OCI-LY1 (cell line): ENCODE data around the gene LYRM9.
"Not testable (repeated sequence)": the region's sequence is repeated elsewhere in the genome, so short reads cannot be mapped to it uniquely, and the experiment has no call there.

Experiments used
- H2AFZ ChIP-seq: fragments of 200-600 bp; sonication (generic), shearing (Covaris generic); 2 replicates; pipeline ENCODE4 v1.6.0; 2014; ENCODE audit warnings: antibody characterized with exemption, mild to moderate bottlenecking, low read length
- H3F3A ChIP-seq: fragments of 200-600 bp; sonication (generic), shearing (Covaris generic); 2 replicates; pipeline ENCODE4 v1.6.0; 2014; ENCODE audit warnings: mild to moderate bottlenecking, antibody characterized with exemption, low read length, moderate library complexity; ENCODE audit not compliant: insufficient read depth
- H3K27ac ChIP-seq: fragments of 200-600 bp; sonication (generic); 2 replicates; pipeline ENCODE4 v1.5.1; 2014; ENCODE audit warnings: low read length, mixed run types, mild to moderate bottlenecking, low read depth; ENCODE audit not compliant: poor library complexity, severe bottlenecking
- H3K27me3 ChIP-seq: fragments of 200-600 bp; sonication (generic); 2 replicates; pipeline ENCODE4 v1.6.0; 2014; ENCODE audit warnings: antibody characterized with exemption, mild to moderate bottlenecking, low read length, moderate library complexity; ENCODE audit not compliant: insufficient read depth
- H3K36me3 ChIP-seq: fragments of 200-600 bp; sonication (generic); 2 replicates; pipeline ENCODE4 v1.6.1; 2014; ENCODE audit warnings: mild to moderate bottlenecking, antibody characterized with exemption, low read length, moderate library complexity, mixed read lengths; ENCODE audit not compliant: insufficient read depth
- H3K4me1 ChIP-seq: fragments of 200-600 bp; sonication (generic); 2 replicates; pipeline ENCODE4 v1.5.1; 2014; ENCODE audit warnings: mild to moderate bottlenecking, low read length, moderate library complexity; ENCODE audit not compliant: insufficient read depth, severe bottlenecking
- H3K4me2 ChIP-seq: fragments of 200-600 bp; sonication (generic), shearing (Covaris generic); 2 replicates; pipeline ENCODE4 v1.6.1; 2014; ENCODE audit warnings: low read length
- H3K4me3 ChIP-seq: fragments of 200-600 bp; sonication (generic); 2 replicates; pipeline ENCODE4 v1.5.1; 2014; ENCODE audit warnings: low read length, low read depth, mild to moderate bottlenecking, mixed read lengths; ENCODE audit not compliant: poor library complexity, severe bottlenecking
- H3K79me2 ChIP-seq: fragments of 200-600 bp; shearing (Covaris generic); 2 replicates; pipeline ENCODE4 v1.6.1; 2016; ENCODE audit warnings: mixed run types, low read length, mixed read lengths; ENCODE audit not compliant: insufficient read depth
- H3K9ac ChIP-seq: fragments of 200-600 bp; sonication (generic), shearing (Covaris generic); 2 replicates; pipeline ENCODE4 v1.6.1; 2014; ENCODE audit warnings: mild to moderate bottlenecking, low read length, mixed read lengths
- H3K9me2 ChIP-seq: fragments of 200-600 bp; sonication (generic), shearing (Covaris generic); 2 replicates; pipeline ENCODE4 v1.6.1; 2014; ENCODE audit warnings: low read depth, mild to moderate bottlenecking, low read length, mixed read lengths
- H3K9me3 ChIP-seq: fragments of 200-600 bp; shearing (Covaris generic); 2 replicates; pipeline ENCODE4 v1.6.1; 2014; ENCODE audit warnings: low read length, mixed read lengths
- H4K20me1 ChIP-seq: fragments of 200-600 bp; sonication (generic), shearing (Covaris generic); 2 replicates; pipeline ENCODE4 v1.6.0; 2016; ENCODE audit warnings: mild to moderate bottlenecking, low read length; ENCODE audit not compliant: insufficient read depth
- CTCF ChIP-seq: fragments of 200-600 bp; sonication (generic), shearing (Covaris generic); IDR thresholded peaks from 2 replicates; pipeline ENCODE4 v1.5.1; 2017; ENCODE audit warnings: mild to moderate bottlenecking, antibody characterized with exemption, low read length, moderate library complexity, mixed read lengths
- EZH2 ChIP-seq: fragments of 200-600 bp; sonication (generic), shearing (Covaris generic); IDR thresholded peaks from 2 replicates; pipeline ENCODE4 v1.8.0; 2017; ENCODE audit warnings: borderline replicate concordance, mixed run types, mild to moderate bottlenecking, antibody characterized with exemption, low read length, moderate library complexity, mixed read lengths

LYRM9 gene

GRCh38 chr17:27832831-27833230, 60.3 kb downstream of the LYRM9 start:
- H3K4me1 ChIP-seq: no peaks in the 10 kb centered on the region
- H2AFZ ChIP-seq: no peak overlapping the region
- no peak overlapping the region for H3K4me3 ChIP-seq
- no peaks in the 10 kb centered on the region for H3K9me2 ChIP-seq
- no peak overlapping the region for H3K4me2 ChIP-seq
- H3K9ac ChIP-seq: no peak overlapping the region
- no peaks in the 10 kb centered on the region for H3K79me2 ChIP-seq
- no peak for TF ChIP-seq CTCF
- TF ChIP-seq EZH2: no peak
- H3K9me3 ChIP-seq: no peaks in the 10 kb centered on the region
- H3F3A ChIP-seq: no peaks in the 10 kb centered on the region
- H3K36me3 ChIP-seq: no peaks in the 10 kb centered on the region
- H3K27ac ChIP-seq: no peak overlapping the region
- no peaks in the 10 kb centered on the region for H3K27me3 ChIP-seq
- H4K20me1 ChIP-seq: no peaks in the 10 kb centered on the region

GRCh38 chr17:27829888-27830287, 63.3 kb downstream of the LYRM9 start:
- H3F3A ChIP-seq, H3K4me3 ChIP-seq, H3K27ac ChIP-seq, H2AFZ ChIP-seq, H4K20me1 ChIP-seq, H3K79me2 ChIP-seq, H3K27me3 ChIP-seq, H3K4me2 ChIP-seq, H3K9ac ChIP-seq, H3K9me3 ChIP-seq, H3K4me1 ChIP-seq, H3K36me3 ChIP-seq, H3K9me2 ChIP-seq: not testable (repeated sequence)

- not testable (repeated sequence) for H3F3A ChIP-seq, H3K36me3 ChIP-seq, H3K9ac ChIP-seq, H3K9me2 ChIP-seq, H4K20me1 ChIP-seq, H3K79me2 ChIP-seq, H3K27ac ChIP-seq, H3K9me3 ChIP-seq, H3K4me1 ChIP-seq, H3K4me2 ChIP-seq, H2AFZ ChIP-seq, H3K27me3 ChIP-seq, H3K4me3 ChIP-seq
Observed at GRCh38 chr17:27829143-27829711, 63.9 kb downstream of the LYRM9 start.
